ACC112 (cell line): ENCODE results near the gene EHD3.
"Not testable (repeated sequence)": the region's sequence is repeated elsewhere in the genome, so short reads cannot be mapped to it uniquely, and the experiment has no call there.

Experiments
- H2AFZ ChIP-seq: fragments of 200-600 bp; sonication (generic); one replicate; pipeline ENCODE4 v1.6.0; 2017; ENCODE audit warnings: antibody characterized with exemption, low read length; ENCODE audit not compliant: unreplicated experiment
- H3K27ac ChIP-seq: fragments of 200-600 bp; sonication (generic); 2 replicates; pipeline ENCODE4 v1.5.1; 2014; ENCODE audit warnings: low read depth, mild to moderate bottlenecking, antibody characterized with exemption, low read length, moderate library complexity
- H3K27me3 ChIP-seq: fragments of 200-600 bp; sonication (generic); 2 replicates; pipeline ENCODE4 v1.6.1; 2014; ENCODE audit warnings: mild to moderate bottlenecking, antibody characterized with exemption, low read length, moderate library complexity, mixed read lengths; ENCODE audit not compliant: insufficient read depth
- H3K36me3 ChIP-seq: fragments of 200-600 bp; sonication (generic); 2 replicates; pipeline ENCODE4 v1.6.1; 2016; ENCODE audit warnings: mild to moderate bottlenecking, antibody characterized with exemption, low read length, moderate library complexity, mixed read lengths; ENCODE audit not compliant: insufficient read depth
- H3K4me1 ChIP-seq: fragments of 200-600 bp; sonication (generic); one replicate; pipeline ENCODE4 v1.6.1; 2016; ENCODE audit warnings: low read length, mixed read lengths; ENCODE audit not compliant: insufficient read depth, unreplicated experiment, control insufficient read depth
- H3K4me3 ChIP-seq: fragments of 200-600 bp; sonication (generic); 2 replicates; pipeline ENCODE4 v1.5.1; 2014; ENCODE audit warnings: mild to moderate bottlenecking, low read depth, low read length
- H3K79me2 ChIP-seq: fragments of 200-600 bp; sonication (generic); one replicate; pipeline ENCODE4 v1.6.0; 2016; ENCODE audit warnings: low read length; ENCODE audit not compliant: control insufficient read depth, unreplicated experiment, insufficient read depth

Gene EHD3

GRCh38 chr2:31270822-31271231 lies 36.9 kb downstream of the EHD3 start:
- Histone ChIP-seq H3K4me1 (no peaks in the 10 kb centered on the region), H2AFZ (no peak overlapping the region), H3K27ac (no peak overlapping the region)

GRCh38 chr2:31271851-31272267 lies 37.9 kb downstream of the EHD3 start:
- Histone ChIP-seq H3K4me1 (no peaks in the 10 kb centered on the region), H3K27ac (no peak overlapping the region), H3K4me3 (no peak overlapping the region), H2AFZ (no peak overlapping the region), H3K79me2 (no peaks in the 10 kb centered on the region), H3K36me3 (no peaks in the 10 kb centered on the region), H3K27me3 (peaks cover 24% of the 10 kb centered on the region)

More at GRCh38 chr2:31270822-31271231, 36.9 kb downstream of the EHD3 start:
- H3K27me3 ChIP-seq = peaks cover 24% of the 10 kb centered on the region
- no peak overlapping the region for H3K4me3 ChIP-seq
- H3K36me3 ChIP-seq = no peaks in the 10 kb centered on the region
- no peaks in the 10 kb centered on the region for H3K79me2 ChIP-seq

GRCh38 chr2:31274401-31275075 lies 40.6 kb downstream of the EHD3 start:
- no peaks in the 10 kb centered on the region for H3K79me2 ChIP-seq
- H3K36me3 ChIP-seq = no peaks in the 10 kb centered on the region
- no peak overlapping the region for H2AFZ ChIP-seq
- H3K4me1 ChIP-seq = no peaks in the 10 kb centered on the region
- no peak overlapping the region for H3K4me3 ChIP-seq
- peaks cover 37% of the 10 kb centered on the region for H3K27me3 ChIP-seq
- no peak overlapping the region for H3K27ac ChIP-seq

- Histone ChIP-seq H3K27me3 (peaks cover 40% of the 10 kb centered on the region), H3K36me3 (no peaks in the 10 kb centered on the region), H3K4me1 (no peaks in the 10 kb centered on the region), H2AFZ (no peak overlapping the region), H3K4me3 (no peak overlapping the region), H3K79me2 (no peaks in the 10 kb centered on the region), H3K27ac (no peak overlapping the region)
These were observed 42.0 kb downstream of the EHD3 start for GRCh38 chr2:31275976-31276375.

GRCh38 chr2:31277621-31278020 lies 43.7 kb downstream of the EHD3 start:
- Histone ChIP-seq H3K4me3 (no peak overlapping the region), H3K79me2 (no peaks in the 10 kb centered on the region), H2AFZ (no peak overlapping the region), H3K36me3 (no peaks in the 10 kb centered on the region), H3K27ac (no peak overlapping the region), H3K27me3 (peaks cover 40% of the 10 kb centered on the region), H3K4me1 (no peaks in the 10 kb centered on the region)

- H3K27ac ChIP-seq = no peak overlapping the region
- no peak overlapping the region for H3K4me3 ChIP-seq
- H3K4me1 ChIP-seq = peaks cover 8% of the 10 kb centered on the region
- no peaks in the 10 kb centered on the region for H3K36me3 ChIP-seq
- H2AFZ ChIP-seq = no peak overlapping the region
- no peaks in the 10 kb centered on the region for H3K79me2 ChIP-seq
- H3K27me3 ChIP-seq = peaks cover 14% of the 10 kb centered on the region; the same call in 1 of the 2 replicates
These were observed 48.7 kb downstream of the EHD3 start for GRCh38 chr2:31282634-31283033.

- H3K27ac ChIP-seq, H3K4me3 ChIP-seq, H3K36me3 ChIP-seq, H3K79me2 ChIP-seq, H2AFZ ChIP-seq: not testable (repeated sequence)
- Histone ChIP-seq H3K4me1 (peaks cover 12% of the 10 kb centered on the region), H3K27me3 (peaks cover 13% of the 10 kb centered on the region; the same call in 1 of the 2 replicates)
These were observed 49.4 kb downstream of the EHD3 start for GRCh38 chr2:31283193-31283919.

- no peak overlapping the region for H3K27ac ChIP-seq
- 0 out of 2 replicates have a peak, but pooled peaks cover 7% of the 10 kb centered on the region for H3K27me3 ChIP-seq
- H2AFZ ChIP-seq = no peak overlapping the region
- H3K4me3 ChIP-seq = no peak overlapping the region
- no peaks in the 10 kb centered on the region for H3K79me2 ChIP-seq
- no peaks in the 10 kb centered on the region for H3K36me3 ChIP-seq
- peaks cover 12% of the 10 kb centered on the region for H3K4me1 ChIP-seq
These were observed 50.2 kb downstream of the EHD3 start for GRCh38 chr2:31284107-31284506.

- no peaks in the 10 kb centered on the region for H3K36me3 ChIP-seq
These were observed 52.3 kb downstream of the EHD3 start for GRCh38 chr2:31286230-31286629.

GRCh38 chr2:31286961-31287550 lies 53.1 kb downstream of the EHD3 start:
- H3K79me2 ChIP-seq = no peaks in the 10 kb centered on the region
- peaks cover 12% of the 10 kb centered on the region for H3K4me1 ChIP-seq
- peak overlapping the region; percentile 11 for H2AFZ ChIP-seq
- no peak overlapping the region for H3K27ac ChIP-seq
- no peaks in the 10 kb centered on the region for H3K36me3 ChIP-seq
- no peaks in the 10 kb centered on the region for H3K27me3 ChIP-seq
- no peak overlapping the region for H3K4me3 ChIP-seq

More at GRCh38 chr2:31286230-31286629, 52.3 kb downstream of the EHD3 start:
- no peaks in the 10 kb centered on the region for H3K79me2 ChIP-seq
- H3K27me3 ChIP-seq = no peaks in the 10 kb centered on the region
- no peak overlapping the region for H3K4me3 ChIP-seq
- no peak overlapping the region for H2AFZ ChIP-seq
- no peak overlapping the region for H3K27ac ChIP-seq
- H3K4me1 ChIP-seq = peaks cover 12% of the 10 kb centered on the region
